NCI-H1048 (cell line): ENCODE data around the gene SETD3.
"Not testable (repeated sequence)": the region's sequence is repeated elsewhere in the genome, so short reads cannot be mapped to it uniquely, and the experiment has no call there.

ENCODE experiments used
- DNase-seq: peaks from one replicate; lab custom pipeline; 2025; lab: John Stamatoyannopoulos, UW

The SETD3 gene

GRCh38 chr14:99359906-99360305, 120.8 kb downstream of the SETD3 start:
- no peak for DNase-seq

- DNase-seq = no peak
Measured at GRCh38 chr14:99357916-99358390, 122.7 kb downstream of the SETD3 start.

DNA sequence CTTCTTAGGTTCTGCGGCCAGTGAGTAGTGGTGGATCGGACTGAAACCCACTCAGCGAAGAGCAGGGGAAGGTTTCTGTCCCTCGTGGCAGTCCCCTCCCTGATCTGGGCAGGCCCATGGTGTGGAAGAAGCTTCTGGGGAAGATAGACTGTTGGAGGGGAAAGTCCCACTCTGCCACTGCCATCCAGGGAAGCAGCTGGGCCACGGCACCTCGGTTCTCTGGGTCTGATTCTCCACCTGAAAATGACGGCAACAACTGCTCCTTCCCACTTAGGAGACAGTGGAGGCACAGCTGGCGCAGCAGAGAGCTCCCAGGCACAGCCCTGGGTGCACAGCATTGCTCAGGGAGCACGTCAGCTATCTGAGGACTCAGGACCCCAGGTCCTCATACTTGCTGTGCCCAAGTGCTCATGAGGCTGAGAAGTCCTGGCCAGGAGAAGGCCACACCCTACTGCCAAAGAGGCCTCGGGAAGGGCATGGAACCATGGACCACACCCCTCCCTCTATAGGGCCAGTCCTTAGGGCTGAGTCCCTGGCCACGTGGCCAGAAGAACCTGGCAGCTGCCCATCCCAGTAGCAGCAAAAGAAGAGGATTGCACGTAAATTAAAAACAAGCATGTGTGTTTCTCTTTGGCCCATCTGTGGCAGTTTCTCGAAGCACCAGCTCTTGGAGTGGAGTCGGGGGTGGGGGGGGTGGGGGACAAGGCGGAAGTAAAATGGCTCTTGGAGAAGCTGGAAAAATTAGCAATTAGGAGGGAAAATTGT, 123.3 kb downstream of the SETD3 start:
- no peak for DNase-seq

- no peak for DNase-seq
Measured at GRCh38 chr14:99356031-99356608, 124.5 kb downstream of the SETD3 start.

DNA sequence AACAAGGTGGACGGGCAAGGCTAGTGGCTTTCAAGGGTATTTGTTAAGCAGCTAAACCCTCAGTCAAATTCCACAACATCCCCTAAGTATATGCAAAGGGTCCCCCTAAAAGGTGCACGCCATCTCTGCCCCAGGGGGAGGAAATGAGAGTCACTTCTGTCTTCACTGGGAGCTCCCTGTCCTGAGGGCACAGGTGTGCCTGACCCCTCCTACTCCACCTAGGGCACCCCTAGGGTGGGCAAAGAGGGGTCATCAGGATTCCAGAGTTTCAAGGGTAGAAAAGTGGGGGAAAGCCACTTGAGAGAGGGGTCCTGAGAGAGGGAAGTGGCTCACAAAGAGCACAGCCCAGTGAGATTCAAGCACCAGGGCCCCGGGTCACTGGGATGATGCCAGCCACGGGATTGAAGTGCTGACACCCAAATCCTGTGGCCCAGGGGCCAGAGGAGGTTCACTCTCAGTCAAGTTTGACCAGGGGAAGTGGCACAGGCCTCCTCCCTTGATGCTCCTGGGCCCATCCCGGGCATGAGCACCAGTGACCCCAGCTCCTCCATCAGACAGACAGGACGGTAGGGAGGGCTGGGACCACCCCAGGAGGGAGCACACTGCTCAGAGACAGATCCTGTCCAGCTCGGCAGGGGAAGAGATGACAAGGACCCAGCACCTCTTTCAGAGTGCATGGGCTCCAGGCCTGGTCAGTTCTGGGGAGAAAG, 126.3 kb downstream of the SETD3 start:
- no peak for DNase-seq

DNA sequence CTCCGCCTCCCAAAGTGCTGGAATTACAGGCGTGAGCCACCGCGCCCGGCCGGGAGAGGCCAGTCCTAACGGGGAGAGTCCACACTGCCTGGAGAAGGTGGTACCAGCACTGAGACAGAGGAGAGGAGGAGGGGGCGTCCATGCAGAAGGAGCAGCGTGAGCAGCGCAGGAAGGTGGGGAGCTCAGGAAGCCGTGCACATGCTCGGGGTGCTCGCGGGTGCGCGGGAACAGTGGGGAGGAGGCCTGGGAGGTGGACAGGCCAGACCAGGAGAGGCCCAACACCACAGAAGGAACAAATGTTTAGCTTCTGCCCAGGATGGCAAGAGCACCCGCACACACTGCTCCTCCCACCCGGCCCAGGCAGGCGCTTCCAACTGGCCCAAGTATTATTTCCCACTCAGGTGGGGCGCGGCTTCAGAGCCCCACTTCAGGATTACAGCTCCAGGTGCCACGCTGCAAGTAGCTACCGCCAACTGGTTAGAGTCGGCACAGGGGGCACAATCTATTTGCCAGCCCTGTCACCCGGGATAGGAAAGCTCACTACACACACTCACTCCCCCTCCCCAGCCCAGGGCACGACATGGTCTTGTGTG, 127.9 kb downstream of the SETD3 start:
- DNase-seq = no peak

DNA sequence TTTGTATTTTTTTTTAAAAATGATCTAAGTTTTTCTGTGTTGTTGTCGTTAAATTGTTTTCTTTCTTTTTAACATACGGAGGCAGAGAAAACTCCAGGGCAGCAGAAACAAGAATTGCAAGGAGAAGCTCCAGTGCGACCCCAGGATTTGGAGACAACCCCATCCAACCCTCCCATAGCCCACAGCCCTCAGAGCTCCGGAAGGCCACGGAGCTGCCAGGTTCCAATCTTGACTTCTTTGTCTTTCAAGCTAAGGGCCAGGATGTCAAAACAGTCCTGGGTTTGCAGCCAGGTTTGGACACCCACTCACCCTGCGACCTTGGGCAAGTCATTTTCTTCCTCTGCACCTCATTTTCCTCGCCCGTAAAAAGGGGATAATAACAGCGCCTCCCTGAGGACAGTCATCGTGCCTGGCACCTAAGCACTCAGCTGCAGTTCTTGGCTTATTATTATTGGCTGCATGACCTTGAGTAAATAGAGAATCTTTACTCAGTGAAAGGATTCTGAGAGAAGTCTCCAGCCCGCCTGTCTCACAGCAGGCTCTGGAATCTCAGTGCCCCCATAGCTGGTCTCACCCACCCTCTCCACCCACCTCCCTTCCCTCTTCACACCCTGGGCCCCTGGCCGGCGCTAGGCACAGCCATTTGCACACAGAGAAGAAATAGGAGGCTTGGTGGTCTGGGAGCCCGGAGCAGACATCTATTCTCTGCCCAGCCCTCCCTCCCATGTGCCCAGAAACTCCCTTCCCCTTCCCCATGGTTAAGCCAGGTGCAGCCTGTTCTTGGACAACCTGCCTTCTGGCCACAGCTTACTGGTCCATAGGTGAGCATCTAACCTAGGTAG, 129.3 kb downstream of the SETD3 start:
- DNase-seq = no peak

DNA sequence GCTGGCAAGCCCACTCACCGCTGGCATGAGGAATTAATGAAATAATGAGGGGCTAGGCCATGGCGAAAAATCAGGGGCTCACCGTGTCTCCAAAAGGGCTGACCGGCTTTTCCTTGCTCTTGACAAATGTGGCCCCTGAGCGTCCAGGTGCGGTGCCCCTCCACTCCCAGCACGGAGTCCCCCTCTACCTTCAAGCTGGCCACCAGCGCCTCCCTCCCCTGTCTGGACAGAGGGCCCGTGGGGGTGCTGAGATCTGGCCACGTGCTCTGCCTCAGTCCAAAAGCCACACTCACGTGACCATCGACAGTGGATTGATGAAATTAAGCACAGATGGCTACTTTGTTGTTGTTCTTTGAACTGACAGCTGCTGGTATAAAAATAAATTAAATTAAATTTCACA, 129.9 kb downstream of the SETD3 start:
- DNase-seq = no peak

- no peak for DNase-seq
Measured at GRCh38 chr14:99349721-99350495, 130.8 kb downstream of the SETD3 start.

- no peak for DNase-seq
Measured at GRCh38 chr14:99348816-99349614, 131.6 kb downstream of the SETD3 start.

GRCh38 chr14:99348231-99348630, 132.4 kb downstream of the SETD3 start:
- DNase-seq = not testable (repeated sequence)
